SH-SY5Y (cell line): Measurements from ENCODE around the gene LRTM2.

ENCODE experiments used
- GATA2 ChIP-seq: IDR thresholded peaks from 2 replicates; pipeline ENCODE4 v1.6.1; 2011; ENCODE audit warnings: mild to moderate bottlenecking, low read depth, low read length
- GATA3 ChIP-seq: IDR thresholded peaks from 2 replicates; pipeline ENCODE4 v1.6.1; 2011; ENCODE audit warnings: low read depth, mild to moderate bottlenecking, low read length, moderate library complexity

DNA sequence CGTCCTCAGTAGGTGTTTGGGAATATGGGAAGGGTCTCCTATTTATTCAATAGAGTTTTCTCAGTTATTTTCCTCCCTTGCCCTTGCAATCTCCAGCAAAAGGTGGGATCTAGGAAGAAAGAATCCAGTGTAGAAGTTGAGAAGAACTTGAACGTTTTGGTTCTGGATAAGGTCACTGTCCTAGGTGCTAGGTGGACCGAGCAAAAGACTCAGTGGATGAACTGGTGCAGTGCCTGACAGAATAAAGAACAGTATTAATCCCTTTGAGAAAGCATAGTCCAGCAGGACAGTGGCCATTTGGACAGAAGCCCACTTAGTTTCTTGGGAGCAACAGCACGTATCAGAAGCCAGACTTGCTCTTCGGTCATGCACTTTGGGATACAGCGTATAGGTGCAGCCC lies 32.7 kb upstream of the LRTM2 start:
- TF ChIP-seq GATA2 (no peak), GATA3 (no peak)
